ENCODE data around the gene MEN1. TPM values are rescaled to one million over a fixed set of nuclear protein-coding genes. Genes with fewer than 3 reads are reported as not detected.

Gene MEN1
- total and polyA plus RNA-seq, 2 of the 13 experiments (the other 11 are each of a cell fraction or from before 2014, with no cell fraction given): 20.5 to 27.3 TPM

- Histone ChIP-seq H3K4me3 (replicated peaks in 1 of 3; ENCODE audit: insufficient read depth in 1 of 3, low read depth in 2 of 3, low read length in 3 of 3) (no peak overlapping the region), H3K27me3 (ENCODE audit: control insufficient read depth in 1 of 2, insufficient read depth in 2 of 2, low read length in 2 of 2) (no peaks in the 10 kb centered on the region), H3K4me1 (ENCODE audit: insufficient read depth, low read length) (no peaks in the 10 kb centered on the region), H3K9me3 (ENCODE audit: low read length) (no peaks in the 10 kb centered on the region), H3K79me2 (ENCODE audit: insufficient read depth, low read length) (no peaks in the 10 kb centered on the region), H4K20me1 (ENCODE audit: insufficient read depth, low read length) (no peaks in the 10 kb centered on the region), H3K27ac (ENCODE audit: extremely low read length, insufficient read depth, low read length) (no peak overlapping the region), H3K9ac (ENCODE audit: insufficient read depth, low read depth, low read length) (no peak overlapping the region), H2AFZ (ENCODE audit: low read length) (no peak overlapping the region), H3K4me2 (ENCODE audit: low read depth, low read length) (no peak overlapping the region), H3K36me3 (replicated peaks in 1 of 2; ENCODE audit: control insufficient read depth in 1 of 2, insufficient read depth in 2 of 2, low read length in 2 of 2) (no peaks in the 10 kb centered on the region)
- ATAC-seq: peak; percentile 88
- intact Hi-C loops (cut with micrococcal nuclease; ENCODE audit: unreplicated experiment) (loop anchor here (10.0 kb wide), 1 partner anchor 57 kb away; the partner anchor contains the start of gene CDC42BPG), in situ Hi-C loops (cut with HindIII; ENCODE audit: extremely low pct_ligation_motif_present, low pct_unique_long_range_greater_than_20kb) (loop anchor here (5.0 kb wide), 1 partner anchor 105 kb away; no protein-coding TSS in a partner anchor)
- BruUV-seq (replicated peaks): no TSS peak
- POLR2A ChIA-PET: interaction anchor here (1.0 kb wide), 1 partner anchor 9 kb away, joined by 6 read pairs; the partner anchor contains the start of gene SF1
- WGBS (ENCODE audit: low lambda C conversion rate): 45% methylated on average over 15 of the region's 15 CpGs
- peak; percentile 41 for DNase-seq (ENCODE audit: low spot score)
- CTCF ChIA-PET (ENCODE audit: low intra/inter-chr PET ratio, low total read pairs): interaction anchor here (1.1 to 1.5 kb wide), 2 partner anchors 60 to 61 kb away, joined by 3 to 7 read pairs; no protein-coding TSS in a partner anchor
- peak; percentile 56 for FAIRE-seq
- 0 out of 2 replicates have a peak, but pooled peaks have one; percentile 39 for TF ChIP-seq GZF1 (CRISPR knock-in tag; IDR thresholded peaks at IDR 0.05)
- TF ChIP-seq IKZF5 (CRISPR knock-in tag; IDR thresholded peaks at IDR 0.05): 0 out of 2 replicates have a peak, but pooled peaks have one; percentile 31
- 0 out of 2 replicates have a peak, but pooled peaks have one; percentile 26 for TF ChIP-seq MEIS2 (CRISPR knock-in tag; IDR thresholded peaks at IDR 0.05)
- TF ChIP-seq BORCS8-MEF2B (CRISPR knock-in tag; IDR thresholded peaks at IDR 0.05): 0 out of 2 replicates have a peak, but pooled peaks have one; percentile 31
- TF ChIP-seq HNF1B (CRISPR knock-in tag; IDR thresholded peaks at IDR 0.05): peak; percentile 56; the same call in 1 of the 2 replicates
- TF ChIP-seq ZNF337 (CRISPR knock-in tag; IDR thresholded peaks at IDR 0.05; ENCODE audit: borderline replicate concordance, low read depth): no peak
- 0 out of 2 replicates have a peak, but pooled peaks have one; percentile 26 for TF ChIP-seq HOXA3 (CRISPR knock-in tag; IDR thresholded peaks at IDR 0.05)
- TF ChIP-seq CREB1 (IDR thresholded peaks at IDR 0.05): no peak
- no peak for TF ChIP-seq CREB1 (CRISPR knock-in tag; IDR thresholded peaks at IDR 0.05)
- peak; percentile 42; the same call in 1 of the 2 replicates for TF ChIP-seq SALL1 (CRISPR knock-in tag; IDR thresholded peaks at IDR 0.05)
- no peak for TF ChIP-seq ZNF317 (CRISPR knock-in tag; IDR thresholded peaks at IDR 0.05)
- peak; percentile 92 for TF ChIP-seq CTCF (CRISPR knock-in tag; IDR thresholded peaks at IDR 0.05)
- peak; percentile 31; the same call in 1 of the 2 replicates for TF ChIP-seq ZNF614 (CRISPR knock-in tag; IDR thresholded peaks at IDR 0.05; ENCODE audit: borderline replicate concordance)
- no peak for TF ChIP-seq ZNF34 (CRISPR knock-in tag; IDR thresholded peaks at IDR 0.05; ENCODE audit: borderline replicate concordance)
- TF ChIP-seq ZNF883 (CRISPR knock-in tag; IDR thresholded peaks at IDR 0.05; ENCODE audit: not compliant biosample characterization): peak; percentile 49
- peak; percentile 34; the same call in 1 of the 2 replicates for TF ChIP-seq GATAD2A (CRISPR knock-in tag; IDR thresholded peaks at IDR 0.05)
- 0 out of 2 replicates have a peak, but pooled peaks have one; percentile 8 for TF ChIP-seq RXRB (CRISPR knock-in tag; IDR thresholded peaks at IDR 0.05; ENCODE audit: borderline replicate concordance)
- TF ChIP-seq SAP130 (CRISPR knock-in tag; IDR thresholded peaks at IDR 0.05; ENCODE audit: low read depth): 0 out of 2 replicates have a peak, but pooled peaks have one; percentile 32
- no peak for TF ChIP-seq ZNF577 (CRISPR knock-in tag; IDR thresholded peaks at IDR 0.05; ENCODE audit: borderline replicate concordance, low read depth)
Measured at GRCh38 chr11:64787526-64788320, 22.6 kb downstream of the MEN1 start.

Data from HepG2 (cell line).